Measurements from ENCODE around the gene PTGS1.

DNA sequence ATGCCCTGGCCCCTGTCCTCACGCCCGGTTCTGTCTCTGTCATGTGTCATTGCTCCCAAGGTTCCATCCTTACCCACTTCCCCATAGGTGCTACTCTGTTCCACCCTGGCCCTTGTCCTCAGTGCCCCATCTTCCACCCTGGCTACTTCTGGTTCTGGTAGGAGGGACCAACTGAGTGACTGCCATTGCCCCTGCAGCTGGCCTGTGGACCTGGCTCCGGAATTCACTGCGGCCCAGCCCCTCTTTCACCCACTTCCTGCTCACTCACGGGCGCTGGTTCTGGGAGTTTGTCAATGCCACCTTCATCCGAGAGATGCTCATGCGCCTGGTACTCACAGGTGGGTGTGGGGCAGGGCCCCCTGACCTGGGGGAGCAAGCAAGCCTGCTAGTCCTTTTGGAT is 7.4 kb downstream of the PTGS1 start:
- TF ChIP-seq, protein P1, sequence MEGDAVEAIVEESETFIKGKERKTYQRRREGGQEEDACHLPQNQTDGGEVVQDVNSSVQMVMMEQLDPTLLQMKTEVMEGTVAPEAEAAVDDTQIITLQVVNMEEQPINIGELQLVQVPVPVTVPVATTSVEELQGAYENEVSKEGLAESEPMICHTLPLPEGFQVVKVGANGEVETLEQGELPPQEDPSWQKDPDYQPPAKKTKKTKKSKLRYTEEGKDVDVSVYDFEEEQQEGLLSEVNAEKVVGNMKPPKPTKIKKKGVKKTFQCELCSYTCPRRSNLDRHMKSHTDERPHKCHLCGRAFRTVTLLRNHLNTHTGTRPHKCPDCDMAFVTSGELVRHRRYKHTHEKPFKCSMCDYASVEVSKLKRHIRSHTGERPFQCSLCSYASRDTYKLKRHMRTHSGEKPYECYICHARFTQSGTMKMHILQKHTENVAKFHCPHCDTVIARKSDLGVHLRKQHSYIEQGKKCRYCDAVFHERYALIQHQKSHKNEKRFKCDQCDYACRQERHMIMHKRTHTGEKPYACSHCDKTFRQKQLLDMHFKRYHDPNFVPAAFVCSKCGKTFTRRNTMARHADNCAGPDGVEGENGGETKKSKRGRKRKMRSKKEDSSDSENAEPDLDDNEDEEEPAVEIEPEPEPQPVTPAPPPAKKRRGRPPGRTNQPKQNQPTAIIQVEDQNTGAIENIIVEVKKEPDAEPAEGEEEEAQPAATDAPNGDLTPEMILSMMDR (IDR thresholded peaks at IDR 0.05) = no peak
- TF ChIP-seq POLR2A (IDR thresholded peaks at IDR 0.05; ENCODE audit: low read depth) (no peak), POLR2AphosphoS5 (IDR thresholded peaks at IDR 0.05) (no peak), EP300 (IDR thresholded peaks at IDR 0.05) (no peak)
